Mesendoderm (in vitro differentiated cells): ENCODE measurements around the gene NRP1. TPM values are rescaled to one million over a fixed set of nuclear protein-coding genes. Genes with fewer than 3 reads are reported as not detected.
"Not testable (repeated sequence)": the region's sequence is repeated elsewhere in the genome, so short reads cannot be mapped to it uniquely, and the experiment has no call there.

Experiments
- DNase-seq: peaks from one replicate; pipeline ENCODE4 v3.0.0; 2013
- H2AK5ac ChIP-seq: 2 replicates; pipeline ENCODE4 v1.6.1; 2013; ENCODE audit warnings: low read length, inconsistent platforms
- H2BK120ac ChIP-seq: 2 replicates; pipeline ENCODE4 v1.6.1; 2013; ENCODE audit warnings: low read depth, mild to moderate bottlenecking, low read length, moderate library complexity, mixed read lengths
- H2BK15ac ChIP-seq: replicated peaks from 2 replicates; pipeline ENCODE4 v1.6.1; 2013; ENCODE audit warnings: low read depth, mild to moderate bottlenecking, moderate library complexity
- H2BK5ac ChIP-seq: 2 replicates; pipeline ENCODE4 v1.6.1; 2013; ENCODE audit warnings: low read length, inconsistent platforms
- H3K18ac ChIP-seq: 2 replicates; pipeline ENCODE4 v1.6.1; 2013; ENCODE audit warnings: mild to moderate bottlenecking, low read length, mixed read lengths
- H3K23ac ChIP-seq: one replicate; pipeline ENCODE4 v1.6.1; 2013; ENCODE audit warnings: low read length
- H3K27ac ChIP-seq: 2 replicates; pipeline ENCODE4 v1.5.1; 2013; ENCODE audit warnings: low read depth, mild to moderate bottlenecking, inconsistent platforms, low read length, moderate library complexity
- H3K27me3 ChIP-seq: 2 replicates; pipeline ENCODE4 v1.6.1; 2013; ENCODE audit warnings: low read length, control low read depth, mild to moderate bottlenecking, inconsistent platforms; ENCODE audit not compliant: insufficient read depth, poor library complexity
- H3K36me3 ChIP-seq: 2 replicates; pipeline ENCODE4 v1.6.1; 2013; ENCODE audit warnings: low read length, inconsistent platforms; ENCODE audit not compliant: control insufficient read depth, insufficient read depth
- H3K4ac ChIP-seq: one replicate; pipeline ENCODE4 v1.6.1; 2013; ENCODE audit warnings: low read depth, mild to moderate bottlenecking, low read length, moderate library complexity
- H3K4me1 ChIP-seq: 2 replicates; pipeline ENCODE4 v1.6.1; 2013; ENCODE audit warnings: low read depth, low read length, inconsistent platforms; ENCODE audit not compliant: control insufficient read depth
- H3K4me2 ChIP-seq: 2 replicates; pipeline ENCODE4 v1.6.1; 2013; ENCODE audit warnings: low read length
- H3K4me3 ChIP-seq: 2 replicates; pipeline ENCODE4 v1.5.1; 2013; ENCODE audit warnings: mild to moderate bottlenecking, low read length
- H3K56ac ChIP-seq: one replicate; pipeline ENCODE4 v1.6.1; 2013; ENCODE audit warnings: low read length
- H3K79me1 ChIP-seq: 2 replicates; pipeline ENCODE4 v1.6.1; 2013; ENCODE audit warnings: low read length, inconsistent platforms
- H3K79me2 ChIP-seq: 2 replicates; pipeline ENCODE4 v1.6.1; 2013; ENCODE audit warnings: mild to moderate bottlenecking, low read length; ENCODE audit not compliant: control insufficient read depth, insufficient read depth
- H3K9ac ChIP-seq: 2 replicates; pipeline ENCODE4 v1.6.1; 2013; ENCODE audit warnings: low read length, inconsistent platforms
- H4K5ac ChIP-seq: one replicate; pipeline ENCODE4 v1.6.1; 2013; ENCODE audit warnings: low read length
- H4K8ac ChIP-seq: one replicate; pipeline ENCODE4 v1.6.1; 2013; ENCODE audit warnings: low read depth, mild to moderate bottlenecking, control low read depth, low read length, moderate library complexity
- WGBS: extraction: QIAGEN DNeasy Blood & Tissue Kit; methylation state at CpG from one replicate; pipeline ENCODE4 v1.1.7; 2013; ENCODE audit warnings: low lambda C conversion rate, missing lambda C conversion rate; ENCODE audit not compliant: insufficient coverage; ENCODE audit errors: extremely low coverage; 5-methylcytosine and 5-hydroxymethylcytosine counted together
- polyA plus RNA-seq, 2 experiments: library from polyadenylated mRNA; stranded (reverse); fragments of 200-250 nt; gene quantifications; one replicate each; pipeline ENCODE4 v1.2.3, GENCODE V29; 2013

NRP1 gene
- 2.4 TPM for polyA plus RNA-seq (2013, experiment 1 of 2)
- polyA plus RNA-seq (2013, experiment 2 of 2) = 2.0 TPM

DNA sequence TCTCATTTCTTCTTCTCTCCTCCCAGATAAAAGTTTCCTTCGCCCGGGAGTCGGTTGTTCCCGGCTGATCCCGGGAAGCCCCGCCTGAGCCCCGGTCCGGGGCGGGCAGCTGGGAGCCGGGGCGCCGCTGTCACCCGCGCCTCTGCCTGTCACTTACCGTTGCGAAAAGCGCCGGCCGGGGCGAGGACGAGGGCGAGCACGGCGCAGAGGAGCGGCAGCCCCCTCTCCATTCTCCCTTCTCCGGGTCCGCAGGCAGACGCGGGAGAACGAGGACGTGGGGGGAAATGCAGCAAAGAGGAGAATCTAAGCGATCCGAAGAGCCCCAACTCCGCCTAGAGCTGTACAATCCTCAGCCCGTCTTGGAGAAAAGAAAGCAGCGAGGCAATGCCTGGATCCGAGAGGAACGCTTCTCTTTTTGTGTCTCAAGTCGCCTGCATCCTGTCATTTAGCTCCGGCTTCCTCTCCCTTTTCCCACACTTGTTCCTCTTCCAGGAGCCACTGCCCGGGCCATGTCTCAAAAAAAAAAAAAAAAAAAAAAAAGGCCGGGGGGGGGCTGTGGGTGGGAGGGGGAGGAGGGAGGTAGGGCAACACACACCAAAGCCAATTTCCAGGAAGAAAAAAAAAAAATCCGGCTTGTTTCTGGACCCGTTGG lies at the start of gene NRP1:
NRP1 (minus strand) TSS at position 515 of the 652 bp plus-strand sequence; CDS start at position 230, 285 bp downstream.
- Histone ChIP-seq H3K9ac (peak within 1 kb of the TSS; percentile 86), H3K27ac (peak within 1 kb of the TSS; percentile 28), H3K4me2 (peak within 1 kb of the TSS; percentile 95), H3K56ac (peak within 1 kb of the TSS; percentile 95), H3K18ac (peak within 1 kb of the TSS; percentile 46), H4K8ac (no peak within 1 kb of the TSS), H2BK120ac (peak within 1 kb of the TSS; percentile 75), H3K79me1 (no peaks in the 10 kb centered on the region), H3K36me3 (no peaks in the 10 kb centered on the region), H3K79me2 (no peaks in the 10 kb centered on the region), H3K27me3 (peaks cover 4% of the 10 kb centered on the region), H2BK15ac (peak within 1 kb of the TSS; percentile 60), H3K4ac (peak within 1 kb of the TSS; percentile 78), H2BK5ac (peak within 1 kb of the TSS; percentile 84), H3K23ac (peak within 1 kb of the TSS; percentile 59), H3K4me1 (no peaks in the 10 kb centered on the region), H2AK5ac (no peak within 1 kb of the TSS), H4K5ac (peak within 1 kb of the TSS; percentile 49), H3K4me3 (peak within 1 kb of the TSS; percentile 75)
- no CpG with 5 or more reads among the region's 44 CpGs for WGBS
- DNase-seq = peak; percentile 75

DNA sequence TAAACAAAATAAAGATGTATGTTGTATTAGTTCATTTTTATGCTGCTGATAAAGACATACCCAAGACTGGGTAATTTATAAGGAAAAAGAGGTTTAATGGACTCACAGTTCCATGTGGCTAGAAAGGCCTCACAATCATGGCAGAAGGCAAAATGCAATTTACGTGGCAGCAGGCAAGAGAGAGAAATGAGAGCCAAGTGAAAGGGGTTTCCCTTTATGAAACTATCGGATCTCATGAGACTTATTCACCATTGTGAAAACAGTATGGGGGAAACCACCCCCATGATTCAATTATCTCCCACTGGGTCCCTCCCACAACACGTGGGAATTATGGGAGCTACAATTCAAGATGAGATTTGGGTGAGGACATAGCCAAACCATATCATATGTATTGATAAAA lies 49.7 kb upstream of the NRP1 start:
- H4K8ac ChIP-seq, H3K79me1 ChIP-seq, H3K4me2 ChIP-seq, H3K23ac ChIP-seq, H3K27me3 ChIP-seq, H3K79me2 ChIP-seq, H2BK5ac ChIP-seq, DNase-seq, H3K27ac ChIP-seq, H3K4me1 ChIP-seq, H3K36me3 ChIP-seq, H4K5ac ChIP-seq, H3K56ac ChIP-seq, H2BK120ac ChIP-seq, H3K4ac ChIP-seq, H2BK15ac ChIP-seq, H3K9ac ChIP-seq, H3K18ac ChIP-seq, H2AK5ac ChIP-seq, H3K4me3 ChIP-seq: not testable (repeated sequence)
- no CpG with 5 or more reads among the region's 3 CpGs for WGBS

DNA sequence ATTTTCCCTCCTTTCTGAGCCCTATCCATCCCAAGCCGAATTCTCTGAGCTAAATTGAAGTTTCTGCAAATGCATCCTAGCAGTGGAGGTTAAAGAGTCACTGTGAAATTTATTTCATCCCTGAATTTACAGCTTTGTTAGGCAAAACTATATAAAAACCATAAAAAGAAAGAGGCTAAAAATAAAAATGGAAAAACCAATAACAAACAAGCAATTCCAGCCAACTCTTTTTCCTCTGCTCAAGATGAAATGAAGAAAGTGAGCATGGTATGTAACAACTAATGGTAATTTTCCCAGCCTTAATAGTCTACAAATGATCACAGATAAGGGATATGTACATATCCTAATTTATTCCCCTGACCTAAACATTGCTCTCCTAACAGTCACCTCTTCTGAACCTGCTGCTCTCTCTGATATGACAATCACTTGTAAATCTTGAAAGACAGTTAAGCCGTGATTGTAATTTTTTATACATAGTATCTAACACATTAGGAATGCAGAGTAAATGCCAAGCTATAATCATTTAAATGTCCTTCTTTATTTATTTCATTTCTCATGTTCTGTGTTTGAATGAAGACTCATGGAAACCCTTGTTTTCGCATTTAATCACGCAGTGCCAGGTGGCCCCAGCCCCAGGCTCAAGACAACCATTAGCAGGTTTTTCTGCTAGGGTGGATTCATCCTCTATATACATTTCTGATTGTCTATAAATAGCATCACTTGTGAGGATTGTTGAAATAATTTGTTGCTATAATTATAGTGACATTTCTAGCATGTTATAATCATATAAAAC lies 48.6 kb upstream of the NRP1 start:
- Histone ChIP-seq H3K79me2 (no peaks in the 10 kb centered on the region), H2AK5ac (no peak overlapping the region), H3K27ac (no peak overlapping the region), H2BK120ac (no peak overlapping the region), H3K27me3 (no peaks in the 10 kb centered on the region), H3K9ac (no peak overlapping the region), H3K36me3 (no peaks in the 10 kb centered on the region), H4K8ac (no peak overlapping the region), H2BK5ac (no peak overlapping the region), H3K79me1 (no peaks in the 10 kb centered on the region), H3K4me3 (no peak overlapping the region), H3K4ac (no peak overlapping the region), H3K23ac (no peak overlapping the region), H3K4me2 (no peak overlapping the region), H3K4me1 (no peaks in the 10 kb centered on the region), H3K18ac (no peak overlapping the region), H4K5ac (no peak overlapping the region), H3K56ac (no peak overlapping the region), H2BK15ac (no peak overlapping the region)
- DNase-seq = no peak
- no CpG with 5 or more reads among the region's 4 CpGs for WGBS

DNA sequence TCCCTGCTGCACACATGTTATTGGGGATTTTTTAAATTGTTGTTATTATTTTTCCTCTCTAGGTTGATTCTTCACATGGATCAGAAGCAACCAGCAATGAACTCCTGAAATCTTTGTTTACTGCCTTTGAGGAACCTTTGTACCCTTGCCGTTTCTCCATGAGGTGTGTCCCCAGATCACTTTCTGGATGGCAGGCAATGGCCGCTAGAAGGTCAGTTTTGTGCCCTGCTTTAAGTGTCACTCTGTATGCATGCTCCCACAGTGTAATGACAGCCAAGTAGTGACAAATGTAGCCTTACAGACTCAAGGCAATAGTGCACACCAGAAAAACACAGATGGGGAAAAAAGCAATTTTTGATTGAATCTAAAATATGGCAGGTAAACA lies 47.7 kb upstream of the NRP1 start:
- WGBS = no CpG with 5 or more reads among the region's 2 CpGs
- Histone ChIP-seq H3K4me3 (no peak overlapping the region), H3K27ac (no peak overlapping the region)

DNA sequence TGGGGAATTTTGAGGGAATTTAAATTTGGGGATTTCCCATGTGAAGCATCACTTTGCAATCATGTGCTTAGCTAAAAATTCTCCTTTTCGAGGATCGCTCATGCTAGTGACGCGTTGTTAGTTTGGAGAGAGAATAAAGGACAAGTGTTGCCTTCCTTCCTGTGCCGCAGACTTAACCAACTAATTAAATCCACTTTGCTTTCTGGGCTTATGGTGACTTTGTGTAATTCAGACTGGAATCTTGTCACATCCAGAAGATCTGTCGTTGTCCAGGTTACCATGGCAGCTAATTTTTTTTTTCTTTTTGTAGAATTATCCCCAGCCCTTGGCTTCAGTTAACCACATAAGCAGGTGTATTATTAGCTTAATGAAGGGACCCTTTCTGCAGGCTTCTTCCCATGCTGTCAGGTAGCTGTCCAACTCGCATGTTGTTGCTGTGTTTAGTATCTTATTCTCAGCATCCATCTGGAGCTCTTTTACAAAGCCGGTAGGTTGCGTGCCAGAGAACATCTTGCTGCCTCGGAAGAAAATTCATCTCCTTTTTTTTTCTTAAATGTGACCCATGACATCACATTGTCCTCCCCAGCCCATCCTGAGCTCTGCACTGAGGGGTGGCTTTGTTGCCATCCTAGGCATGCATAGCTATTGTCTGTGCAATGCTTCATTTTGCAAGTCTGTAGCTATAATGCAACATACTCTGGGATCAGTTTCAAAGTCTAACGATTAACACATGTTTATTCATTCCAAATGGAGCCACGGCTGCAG lies 47.2 kb upstream of the NRP1 start:
- no CpG with 5 or more reads among the region's 12 CpGs for WGBS
- Histone ChIP-seq H3K4ac (no peak overlapping the region), H3K56ac (no peak overlapping the region), H2AK5ac (no peak overlapping the region), H4K5ac (no peak overlapping the region), H2BK120ac (no peak overlapping the region), H3K23ac (no peak overlapping the region), H3K36me3 (no peaks in the 10 kb centered on the region), H2BK15ac (no peak overlapping the region), H3K79me2 (no peaks in the 10 kb centered on the region), H3K4me1 (no peaks in the 10 kb centered on the region), H3K18ac (no peak overlapping the region), H3K79me1 (no peaks in the 10 kb centered on the region), H3K4me3 (no peak overlapping the region), H3K27ac (no peak overlapping the region), H3K27me3 (no peaks in the 10 kb centered on the region), H2BK5ac (no peak overlapping the region), H4K8ac (no peak overlapping the region), H3K4me2 (no peak overlapping the region), H3K9ac (no peak overlapping the region)
- no peak for DNase-seq

More for the DNA sequence above, 47.7 kb upstream of the NRP1 start:
- Histone ChIP-seq H3K27me3 (no peaks in the 10 kb centered on the region), H4K8ac (no peak overlapping the region), H4K5ac (no peak overlapping the region), H3K36me3 (no peaks in the 10 kb centered on the region), H3K18ac (no peak overlapping the region), H3K56ac (no peak overlapping the region), H2BK5ac (no peak overlapping the region), H2BK120ac (no peak overlapping the region), H3K79me2 (no peaks in the 10 kb centered on the region), H2BK15ac (no peak overlapping the region), H3K23ac (no peak overlapping the region), H3K9ac (no peak overlapping the region), H3K4me1 (no peaks in the 10 kb centered on the region), H3K4ac (no peak overlapping the region), H3K79me1 (no peaks in the 10 kb centered on the region), H3K4me2 (no peak overlapping the region), H2AK5ac (no peak overlapping the region)
- no peak for DNase-seq
